ENCODE results near the gene SCNN1B. TPM values are rescaled to one million over a fixed set of nuclear protein-coding genes. Genes with fewer than 3 reads are reported as not detected.

SCNN1B gene
- total RNA-seq, 4 donors from 2014 or later = 142 to 729 (median 556) TPM

GRCh38 chr16:23333034-23333579, 31.0 kb downstream of the SCNN1B start:
- DNase-seq = no peak
- H3K4me3 ChIP-seq = no peak overlapping the region
- peaks cover 0 to 33% (median 16%) of the 10 kb centered on the region in 4 donors for H3K4me1 ChIP-seq
- TF ChIP-seq POLR2A (IDR thresholded peaks at IDR 0.05) (no peak), EP300 (IDR thresholded peaks at IDR 0.05; ENCODE audit: low read depth) (no peak), POLR2AphosphoS5 (IDR thresholded peaks at IDR 0.05) (no peak), CTCF (IDR thresholded peaks at IDR 0.05) (no peak)
- no peaks in the 10 kb centered on the region for H3K27me3 ChIP-seq
- WGBS, 2 donors (ENCODE audit: low coverage in 1 of 2) = 81 to 86% methylated on average over 1 to 4 of the region's 4 CpGs
- no peak overlapping the region for H3K27ac ChIP-seq
- intact Hi-C loops (cut with DNase I; ENCODE audit: low total_unique reads) (no loop called here), in situ Hi-C loops (cut with MboI; ENCODE audit: low pct_ligation_motif_present in 1 of 4, low pct_unique_long_range_greater_than_20kb in 1 of 4, low sequenced_read_pairs in 3 of 4) (no loop called here)
- no peaks in the 10 kb centered on the region for H3K9me3 ChIP-seq
- H3K36me3 ChIP-seq = no peaks in the 10 kb centered on the region

GRCh38 chr16:23333831-23334456, 31.8 kb downstream of the SCNN1B start:
- Histone ChIP-seq H3K27me3 (no peaks in the 10 kb centered on the region), H3K27ac (peak overlapping the region in 1 of 4 donors; percentile 75), H3K36me3 (no peaks in the 10 kb centered on the region), H3K4me1 (peaks cover 0 to 33% (median 16%) of the 10 kb centered on the region in 4 donors), H3K4me3 (no peak overlapping the region), H3K9me3 (no peaks in the 10 kb centered on the region)
- 83 to 93% methylated on average over 3 to 11 of the region's 11 CpGs for WGBS, 2 donors (ENCODE audit: low coverage in 1 of 2)
- in situ Hi-C loops (cut with MboI; ENCODE audit: low pct_ligation_motif_present in 1 of 4, low pct_unique_long_range_greater_than_20kb in 1 of 4, low sequenced_read_pairs in 3 of 4) = no loop called here
- DNase-seq = no peak
- TF ChIP-seq CTCF (IDR thresholded peaks at IDR 0.05) (no peak), EP300 (IDR thresholded peaks at IDR 0.05; ENCODE audit: low read depth) (no peak), POLR2AphosphoS5 (IDR thresholded peaks at IDR 0.05) (no peak), POLR2A (IDR thresholded peaks at IDR 0.05) (no peak)
- intact Hi-C loops (cut with DNase I; ENCODE audit: low total_unique reads) = no loop called here

GRCh38 chr16:23334457-23334853, 32.4 kb downstream of the SCNN1B start:
- Histone ChIP-seq H3K9me3 (no peaks in the 10 kb centered on the region), H3K4me1 (peaks cover 0 to 33% (median 16%) of the 10 kb centered on the region in 4 donors), H3K4me3 (no peak overlapping the region), H3K27ac (peak overlapping the region in 3 of 4 donors; percentile 47 to 75 (median 69)), H3K27me3 (no peaks in the 10 kb centered on the region), H3K36me3 (no peaks in the 10 kb centered on the region)
- DNase-seq = no peak
- intact Hi-C loops (cut with DNase I; ENCODE audit: low total_unique reads) = no loop called here
- in situ Hi-C loops (cut with MboI; ENCODE audit: low pct_ligation_motif_present in 1 of 4, low pct_unique_long_range_greater_than_20kb in 1 of 4, low sequenced_read_pairs in 3 of 4) = no loop called here
- WGBS, 2 donors (ENCODE audit: low coverage in 1 of 2) = 67 to 73% methylated on average over 1 to 3 of the region's 3 CpGs
- TF ChIP-seq CTCF (IDR thresholded peaks at IDR 0.05) = no peak
- no peak for TF ChIP-seq POLR2A (IDR thresholded peaks at IDR 0.05)
- no peak for TF ChIP-seq POLR2AphosphoS5 (IDR thresholded peaks at IDR 0.05)
- no peak for TF ChIP-seq EP300 (IDR thresholded peaks at IDR 0.05; ENCODE audit: low read depth)

- WGBS, 2 donors (ENCODE audit: low coverage in 1 of 2) = 33% methylated on average over 1 of the region's 1 CpG
- H3K27ac ChIP-seq = peak overlapping the region; percentile 47 to 75 (median 70)
These were observed 32.8 kb downstream of the SCNN1B start for GRCh38 chr16:23334950-23335349.

More at GRCh38 chr16:23334950-23335349, 32.8 kb downstream of the SCNN1B start:
- TF ChIP-seq CTCF (IDR thresholded peaks at IDR 0.05) = no peak
- TF ChIP-seq POLR2AphosphoS5 (IDR thresholded peaks at IDR 0.05) = no peak
- TF ChIP-seq EP300 (IDR thresholded peaks at IDR 0.05; ENCODE audit: low read depth) = no peak
- no peak for TF ChIP-seq POLR2A (IDR thresholded peaks at IDR 0.05)
- no peak for DNase-seq
- Histone ChIP-seq H3K36me3 (no peaks in the 10 kb centered on the region), H3K9me3 (no peaks in the 10 kb centered on the region), H3K4me3 (no peak overlapping the region), H3K4me1 (peaks cover 0 to 33% (median 16%) of the 10 kb centered on the region in 4 donors), H3K27me3 (no peaks in the 10 kb centered on the region)
- in situ Hi-C loops (cut with MboI; ENCODE audit: low pct_ligation_motif_present in 1 of 4, low pct_unique_long_range_greater_than_20kb in 1 of 4, low sequenced_read_pairs in 3 of 4) = no loop called here
- intact Hi-C loops (cut with DNase I; ENCODE audit: low total_unique reads) = no loop called here
